GM19468 (cell line): ENCODE results near the gene ABHD15.

Source experiments
- ATAC-seq: cut with Tn5 transposase; IDR thresholded peaks from one replicate; pipeline ENCODE4 v1.9.1; 2021; ENCODE audit warnings: mild to moderate bottlenecking, moderate library complexity, moderate number of reproducible peaks; ENCODE audit not compliant: unreplicated experiment; ENCODE audit errors: extremely low read depth

Gene ABHD15

GRCh38 chr17:29566473-29567303 is at the start of gene ABHD15:
TSS of gene ABHD15 (minus strand) at chr17:29567037. CDS start at chr17:29566966, 71 bp downstream.
- no peak for ATAC-seq

DNA sequence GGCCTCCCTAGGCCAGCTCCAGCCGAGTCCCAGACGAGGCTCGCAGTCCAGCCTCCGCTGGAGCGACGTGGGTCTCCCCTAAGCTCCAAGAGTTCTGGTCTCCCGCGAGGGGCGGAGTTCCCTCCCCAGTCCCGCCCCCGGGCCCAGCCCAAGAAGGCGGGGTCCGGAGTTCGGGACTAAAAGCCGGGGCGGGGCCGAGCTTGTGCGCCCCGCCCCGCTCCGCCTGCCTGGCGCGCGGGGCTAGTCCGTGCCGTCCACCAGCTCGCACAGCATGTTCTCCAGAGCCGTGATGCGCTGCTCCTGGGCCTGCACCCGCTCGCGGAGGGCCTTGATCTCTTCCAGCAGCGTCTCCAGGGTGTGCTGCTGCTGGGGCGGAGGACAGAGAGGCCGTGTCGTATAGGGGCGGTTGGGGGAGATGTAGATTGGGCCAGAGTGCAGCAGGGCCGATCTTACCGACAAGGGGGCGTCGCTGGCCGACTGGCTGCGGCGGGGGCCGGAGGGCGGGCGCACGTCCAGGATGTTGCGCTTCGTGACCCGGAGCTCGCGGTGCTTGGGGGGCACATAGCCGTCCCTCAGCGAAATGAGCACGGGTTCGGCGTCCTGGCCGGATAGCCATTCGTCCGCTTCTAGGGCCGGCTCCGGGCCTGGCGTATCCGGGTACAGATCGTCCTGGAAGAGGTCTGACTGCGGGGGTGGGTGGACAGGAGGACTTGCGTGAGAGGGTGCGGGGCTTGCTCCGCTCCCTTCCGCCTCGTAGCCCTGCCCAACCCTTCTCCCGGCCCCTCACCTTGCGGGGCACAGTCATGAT is 48.9 kb upstream of the ABHD15 start:
- peak; percentile 25 for ATAC-seq

GRCh38 chr17:29615048-29615385 is 48.2 kb upstream of the ABHD15 start:
- ATAC-seq: no peak

- no peak for ATAC-seq
These were observed 47.7 kb upstream of the ABHD15 start for GRCh38 chr17:29614349-29615047.

GRCh38 chr17:29613856-29614255 is 47.0 kb upstream of the ABHD15 start:
- no peak for ATAC-seq

DNA sequence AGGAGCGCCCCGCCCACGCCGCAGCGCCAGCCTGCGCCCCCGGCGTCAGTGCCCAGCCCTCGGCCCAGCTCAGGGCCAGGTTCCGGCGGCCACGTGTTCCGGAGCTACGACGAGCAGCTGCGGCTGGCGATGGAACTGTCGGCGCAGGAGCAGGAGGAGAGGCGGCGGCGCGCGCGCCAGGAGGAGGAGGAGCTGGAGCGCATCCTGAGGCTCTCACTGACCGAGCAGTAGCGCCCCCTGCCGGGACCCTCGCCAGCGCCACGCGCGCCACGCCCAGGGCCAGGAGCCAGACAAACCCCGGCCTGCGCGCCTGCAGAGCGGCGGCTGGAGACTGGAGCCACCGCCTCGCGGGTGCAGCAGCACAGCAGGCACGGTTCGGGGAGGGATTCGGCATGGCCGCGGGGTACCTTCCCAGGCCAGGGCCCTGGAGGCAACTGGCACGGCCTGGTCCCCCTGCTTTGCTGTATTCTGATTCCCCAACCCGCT is 46.6 kb upstream of the ABHD15 start:
- no peak for ATAC-seq

DNA sequence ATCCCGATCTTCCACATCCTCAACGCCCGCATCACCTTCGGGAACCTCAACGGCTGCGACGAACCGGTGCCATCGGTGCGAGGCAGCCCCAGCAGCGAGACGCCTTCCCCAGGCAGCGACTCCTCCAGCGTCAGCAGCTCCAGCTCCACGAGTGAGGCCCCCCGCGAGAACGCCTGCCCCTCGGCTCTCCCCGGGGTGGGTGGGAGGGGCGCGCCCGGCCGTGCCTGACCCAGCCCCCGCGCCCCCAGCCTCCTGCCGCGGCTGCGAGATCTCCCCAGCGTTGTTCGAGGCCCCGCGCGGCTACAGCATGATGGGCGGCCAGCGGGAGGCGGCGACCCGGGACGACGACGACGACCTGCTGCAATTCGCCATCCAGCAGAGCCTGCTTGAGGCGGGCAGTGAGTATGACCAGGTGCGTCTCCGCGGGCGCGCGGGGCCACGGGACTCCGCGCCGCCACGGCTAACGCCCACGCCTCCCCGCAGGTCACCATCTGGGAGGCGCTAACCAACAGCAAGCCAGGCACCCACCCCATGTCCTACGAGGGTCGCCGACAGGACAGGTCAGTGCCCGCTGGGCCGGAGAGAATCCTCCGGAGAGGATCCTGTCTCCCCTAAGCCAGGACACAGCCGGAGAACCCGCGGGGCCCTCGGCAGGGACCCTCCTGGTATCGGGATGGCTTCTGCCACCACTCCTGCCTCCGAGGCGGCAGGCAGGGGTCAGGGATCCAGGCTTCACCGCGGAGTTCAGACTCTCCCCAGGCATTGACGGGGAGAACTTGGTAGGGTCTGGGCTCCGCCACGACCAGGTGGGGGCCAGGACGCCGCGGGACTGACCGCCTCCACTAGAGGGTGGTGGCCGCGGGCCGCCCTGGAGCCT is 45.8 kb upstream of the ABHD15 start:
- no peak for ATAC-seq

DNA sequence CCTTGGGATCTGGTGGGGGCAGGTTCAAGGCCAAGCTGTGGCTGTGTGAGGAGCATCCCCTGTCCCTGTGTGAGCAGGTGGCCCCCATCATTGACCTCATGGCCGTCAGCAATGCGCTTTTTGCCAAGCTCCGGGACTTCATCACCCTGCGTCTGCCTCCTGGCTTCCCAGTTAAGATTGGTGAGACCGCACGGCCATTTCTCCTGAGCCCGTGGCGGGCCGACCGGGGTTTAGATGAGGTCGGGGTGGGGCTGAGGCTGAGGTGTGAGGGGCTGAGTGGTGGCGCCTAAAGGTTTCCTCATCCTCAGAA is 45.2 kb upstream of the ABHD15 start:
- ATAC-seq: no peak

- no peak for ATAC-seq
These were observed 44.7 kb upstream of the ABHD15 start for GRCh38 chr17:29611351-29612093.

- no peak for ATAC-seq
These were observed 43.6 kb upstream of the ABHD15 start for GRCh38 chr17:29610395-29610794.

DNA sequence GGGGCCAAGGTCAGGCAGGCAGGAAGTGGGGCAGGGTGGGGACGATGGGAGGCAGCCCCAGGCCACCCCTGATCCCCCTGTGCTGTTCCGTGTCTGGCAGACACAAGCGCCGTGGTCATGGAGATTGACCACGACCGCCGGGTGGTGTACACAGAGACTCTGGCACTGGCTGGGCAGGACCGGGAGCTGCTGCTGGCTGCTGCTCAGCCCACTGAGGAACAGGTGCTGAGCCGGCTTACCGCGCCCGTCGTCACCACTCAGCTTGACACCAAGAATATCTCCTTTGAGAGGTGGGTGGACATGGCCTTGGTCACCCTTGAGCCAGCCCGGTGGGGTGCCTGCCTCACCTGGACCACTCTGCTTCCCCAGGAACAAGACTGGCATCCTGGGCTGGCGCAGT is 42.1 kb upstream of the ABHD15 start:
- ATAC-seq: no peak

DNA sequence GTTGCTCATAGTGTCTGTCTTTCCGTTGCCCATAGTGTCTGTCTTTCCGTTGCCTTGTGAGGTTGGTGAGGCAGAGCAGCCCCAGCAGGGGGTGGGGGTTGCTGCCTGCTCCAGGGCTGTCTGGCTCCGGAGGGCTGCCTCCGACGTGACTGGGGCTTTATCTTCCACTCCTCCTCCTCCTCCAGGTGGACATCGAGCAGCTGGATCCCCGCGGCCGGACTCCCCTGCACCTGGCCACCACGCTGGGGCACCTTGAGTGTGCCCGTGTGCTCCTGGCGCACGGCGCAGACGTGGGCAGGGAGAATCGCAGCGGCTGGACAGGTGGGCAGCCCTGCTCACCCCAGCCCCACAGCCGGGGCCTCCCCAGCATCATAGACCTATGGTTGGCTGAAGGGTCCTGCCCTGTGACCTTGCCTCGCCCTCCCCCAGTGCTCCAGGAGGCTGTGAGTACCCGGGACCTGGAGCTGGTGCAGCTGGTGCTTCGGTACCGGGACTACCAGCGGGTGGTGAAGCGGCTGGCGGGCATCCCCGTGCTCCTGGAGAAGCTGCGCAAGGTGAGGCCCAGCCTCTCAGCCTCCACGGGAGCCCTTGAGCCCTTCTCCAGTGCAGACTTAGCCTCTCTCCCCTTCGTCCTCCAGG is 40.8 kb upstream of the ABHD15 start:
- no peak for ATAC-seq

- no peak for ATAC-seq
These were observed 36.4 kb upstream of the ABHD15 start for GRCh38 chr17:29603109-29603674.

DNA sequence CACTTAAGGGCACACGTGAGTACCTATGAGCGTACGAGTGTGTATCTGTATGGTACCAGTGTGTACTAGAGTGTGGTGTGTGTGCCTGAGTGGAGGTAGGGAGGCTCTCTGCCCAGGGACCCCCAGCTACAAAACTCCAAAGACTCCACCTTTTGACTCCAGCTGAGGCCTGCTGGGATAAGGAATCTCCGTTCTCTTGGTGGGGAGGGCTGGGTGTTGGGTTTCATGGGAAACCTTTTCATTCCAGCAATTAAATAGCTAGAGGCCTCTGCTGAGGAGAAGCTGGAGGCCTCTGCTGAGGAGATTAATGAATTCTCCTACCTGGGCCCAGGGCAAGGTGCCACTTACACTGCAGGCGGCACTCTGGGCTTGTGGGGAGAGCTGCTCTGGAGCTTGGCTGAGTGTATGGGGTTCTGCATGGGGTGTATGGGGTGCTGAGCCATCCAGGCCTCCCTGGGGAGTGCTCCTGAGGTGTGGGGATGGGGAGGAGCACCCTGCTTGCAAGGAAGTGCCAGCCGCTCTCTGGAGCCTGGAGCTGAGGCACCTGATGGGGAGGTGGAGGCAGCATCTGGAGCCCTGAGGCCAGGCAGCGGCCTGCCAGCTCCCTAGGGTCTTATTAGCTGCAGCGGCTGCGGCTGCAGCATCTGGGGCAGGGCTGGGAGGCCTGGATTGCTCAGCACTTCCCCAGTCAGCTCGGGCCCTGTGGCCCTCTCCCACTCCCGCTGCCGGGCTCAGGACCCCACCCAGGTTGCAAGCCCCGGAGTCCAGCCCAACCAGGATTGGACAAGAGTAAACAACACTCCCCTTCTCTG is 30.7 kb upstream of the ABHD15 start:
- no peak for ATAC-seq

DNA sequence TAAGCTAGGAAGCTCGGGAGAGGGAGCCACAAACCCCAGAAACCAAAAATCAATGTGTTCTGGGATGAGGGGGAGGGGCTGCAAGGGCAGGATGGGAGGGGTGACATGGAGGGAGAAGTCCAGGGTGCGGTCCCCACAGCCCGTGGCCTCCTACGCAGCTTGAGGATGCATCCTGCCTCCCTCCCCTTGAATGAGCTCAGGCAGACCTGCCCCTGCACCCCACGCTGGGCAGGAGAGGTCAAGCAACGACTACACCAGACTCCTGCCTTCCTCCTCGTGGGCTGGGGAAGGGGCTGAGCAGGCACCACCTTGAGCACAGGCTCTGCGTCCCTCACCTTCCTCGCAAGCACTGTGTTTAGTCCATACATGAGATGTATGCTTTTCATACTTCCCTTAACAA is 30.0 kb upstream of the ABHD15 start:
- no peak for ATAC-seq

- no peak for ATAC-seq
These were observed 29.3 kb upstream of the ABHD15 start for GRCh38 chr17:29595943-29596774.
